ENCODE measurements around the gene IFI35.

The IFI35 gene

DNA sequence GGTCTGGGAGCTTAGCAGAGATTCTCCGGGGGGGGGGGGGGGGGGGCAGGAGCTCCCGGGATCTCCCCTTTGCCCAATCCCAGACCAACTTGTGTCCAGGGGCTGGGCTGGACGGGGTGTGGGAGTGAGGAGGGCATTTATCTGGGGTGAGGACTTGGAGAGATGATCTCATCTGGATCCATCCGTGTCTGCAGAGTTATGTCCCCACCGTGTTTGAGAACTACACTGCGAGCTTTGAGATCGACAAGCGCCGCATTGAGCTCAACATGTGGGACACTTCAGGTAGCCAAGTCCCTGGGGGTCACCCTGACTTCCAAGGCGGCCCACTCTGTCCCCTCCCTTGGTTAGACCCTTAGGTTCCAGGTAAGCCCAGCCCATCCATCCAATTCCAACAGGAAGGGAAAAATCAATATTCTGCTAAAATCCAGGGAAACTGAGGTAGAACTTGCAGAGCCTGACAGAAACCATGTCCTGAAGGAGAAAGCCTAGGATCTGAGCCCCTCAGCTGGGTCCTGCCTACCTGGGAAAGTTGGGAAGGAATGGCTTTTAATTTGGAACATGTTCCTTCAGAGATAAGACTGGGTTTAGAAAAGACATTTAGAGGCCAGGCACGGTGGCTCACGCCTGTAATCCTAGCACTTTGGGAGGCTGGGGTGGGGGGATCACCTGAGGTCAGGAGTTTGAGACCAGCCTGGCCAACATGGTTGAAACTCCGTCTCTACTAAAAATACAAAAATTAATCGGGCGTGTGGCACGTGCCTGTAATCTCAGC lies 19.4 kb downstream of the IFI35 start:
- peaks cover 36% of the 10 kb centered on the region for H3K4me1 Mint-ChIP-seq
- H3K27me3 Mint-ChIP-seq (ENCODE audit: low read depth) = no peaks in the 10 kb centered on the region
- peak overlapping the region in 2 of 3 experiments; percentile 61 to 89 for H3K27ac Mint-ChIP-seq
- peak overlapping the region; percentile 93 to 94 (median 94) for H3K4me3 Mint-ChIP-seq
- H3K9me3 Mint-ChIP-seq = no peaks in the 10 kb centered on the region
- H3K36me3 Mint-ChIP-seq (ENCODE audit: low read depth) = no peaks in the 10 kb centered on the region
- TF ChIP-seq, protein P1, sequence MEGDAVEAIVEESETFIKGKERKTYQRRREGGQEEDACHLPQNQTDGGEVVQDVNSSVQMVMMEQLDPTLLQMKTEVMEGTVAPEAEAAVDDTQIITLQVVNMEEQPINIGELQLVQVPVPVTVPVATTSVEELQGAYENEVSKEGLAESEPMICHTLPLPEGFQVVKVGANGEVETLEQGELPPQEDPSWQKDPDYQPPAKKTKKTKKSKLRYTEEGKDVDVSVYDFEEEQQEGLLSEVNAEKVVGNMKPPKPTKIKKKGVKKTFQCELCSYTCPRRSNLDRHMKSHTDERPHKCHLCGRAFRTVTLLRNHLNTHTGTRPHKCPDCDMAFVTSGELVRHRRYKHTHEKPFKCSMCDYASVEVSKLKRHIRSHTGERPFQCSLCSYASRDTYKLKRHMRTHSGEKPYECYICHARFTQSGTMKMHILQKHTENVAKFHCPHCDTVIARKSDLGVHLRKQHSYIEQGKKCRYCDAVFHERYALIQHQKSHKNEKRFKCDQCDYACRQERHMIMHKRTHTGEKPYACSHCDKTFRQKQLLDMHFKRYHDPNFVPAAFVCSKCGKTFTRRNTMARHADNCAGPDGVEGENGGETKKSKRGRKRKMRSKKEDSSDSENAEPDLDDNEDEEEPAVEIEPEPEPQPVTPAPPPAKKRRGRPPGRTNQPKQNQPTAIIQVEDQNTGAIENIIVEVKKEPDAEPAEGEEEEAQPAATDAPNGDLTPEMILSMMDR (IDR thresholded peaks at IDR 0.05; ENCODE audit: unreplicated experiment in 3 of 3) = no peak

DNA sequence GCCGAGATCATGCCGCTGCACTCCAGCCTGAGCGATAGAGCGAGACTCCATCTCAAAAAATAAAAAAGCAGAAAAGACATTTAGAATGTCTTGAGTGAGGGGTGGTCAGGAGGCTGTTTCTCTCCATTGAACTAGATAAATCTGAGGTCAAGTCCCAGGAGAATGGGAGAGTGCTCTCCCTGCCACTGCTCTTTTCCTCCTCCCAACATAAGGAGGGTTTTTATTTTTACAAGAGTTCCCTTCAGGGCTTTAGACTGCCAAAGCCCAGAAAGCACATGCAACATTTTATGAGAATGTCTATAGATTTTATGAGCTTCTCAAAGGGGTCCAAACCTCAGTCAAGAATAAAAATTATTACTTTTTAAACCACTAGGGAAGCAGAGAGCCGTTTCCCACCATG lies 20.0 kb downstream of the IFI35 start:
- Mint-ChIP-seq H3K27me3 (ENCODE audit: low read depth) (no peaks in the 10 kb centered on the region), H3K36me3 (ENCODE audit: low read depth) (no peaks in the 10 kb centered on the region), H3K9me3 (no peaks in the 10 kb centered on the region), H3K4me3 (peak overlapping the region; percentile 76), H3K4me1 (peaks cover 36% of the 10 kb centered on the region), H3K27ac (peak overlapping the region; percentile 59 to 79 (median 61))
- TF ChIP-seq, protein P1 (IDR thresholded peaks at IDR 0.05; ENCODE audit: unreplicated experiment in 3 of 3) = no peak

DNA sequence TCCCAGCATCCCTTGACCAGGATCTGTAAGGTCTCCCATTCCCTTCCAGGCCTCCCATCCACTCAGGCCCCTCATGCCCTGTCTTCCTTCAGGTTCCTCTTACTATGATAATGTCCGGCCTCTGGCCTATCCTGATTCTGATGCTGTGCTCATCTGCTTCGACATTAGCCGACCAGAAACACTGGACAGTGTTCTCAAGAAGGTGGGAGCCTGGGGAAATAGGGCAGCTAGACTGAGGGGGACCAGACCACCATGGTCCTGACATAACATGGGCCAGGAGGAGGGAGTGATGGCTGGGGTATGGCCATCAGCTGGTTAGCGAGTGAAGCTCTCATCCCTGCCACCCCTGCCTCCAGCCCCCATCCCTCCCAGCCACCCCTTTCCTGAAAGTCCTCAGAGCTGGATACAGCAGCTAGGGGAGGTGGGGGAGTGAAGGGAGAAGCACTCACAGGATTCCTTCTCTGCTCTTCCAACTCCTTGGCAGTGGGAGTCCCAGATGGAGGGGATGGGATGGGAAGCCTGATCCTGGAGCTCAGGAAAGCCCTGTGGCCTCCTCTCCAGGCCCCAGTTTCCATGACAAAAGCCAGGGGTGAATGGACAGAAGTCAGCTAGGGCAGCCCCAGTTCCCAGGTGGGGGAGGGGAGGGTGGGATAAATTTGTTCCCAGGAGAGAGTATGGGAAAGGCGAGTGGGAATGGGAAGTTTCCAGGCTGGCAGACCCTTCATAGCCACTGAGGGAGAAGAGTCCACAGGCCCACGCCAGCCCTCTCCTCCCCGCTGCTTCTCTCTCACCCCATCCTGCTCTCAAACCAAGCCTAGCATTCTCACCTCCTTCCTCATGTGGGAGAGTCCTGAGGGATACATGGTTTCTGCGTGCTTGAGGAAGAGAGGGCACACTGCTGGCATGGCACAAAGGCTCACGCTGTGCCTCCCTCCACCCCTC lies 20.8 kb downstream of the IFI35 start:
- no peaks in the 10 kb centered on the region for H3K36me3 Mint-ChIP-seq (ENCODE audit: low read depth)

DNA sequence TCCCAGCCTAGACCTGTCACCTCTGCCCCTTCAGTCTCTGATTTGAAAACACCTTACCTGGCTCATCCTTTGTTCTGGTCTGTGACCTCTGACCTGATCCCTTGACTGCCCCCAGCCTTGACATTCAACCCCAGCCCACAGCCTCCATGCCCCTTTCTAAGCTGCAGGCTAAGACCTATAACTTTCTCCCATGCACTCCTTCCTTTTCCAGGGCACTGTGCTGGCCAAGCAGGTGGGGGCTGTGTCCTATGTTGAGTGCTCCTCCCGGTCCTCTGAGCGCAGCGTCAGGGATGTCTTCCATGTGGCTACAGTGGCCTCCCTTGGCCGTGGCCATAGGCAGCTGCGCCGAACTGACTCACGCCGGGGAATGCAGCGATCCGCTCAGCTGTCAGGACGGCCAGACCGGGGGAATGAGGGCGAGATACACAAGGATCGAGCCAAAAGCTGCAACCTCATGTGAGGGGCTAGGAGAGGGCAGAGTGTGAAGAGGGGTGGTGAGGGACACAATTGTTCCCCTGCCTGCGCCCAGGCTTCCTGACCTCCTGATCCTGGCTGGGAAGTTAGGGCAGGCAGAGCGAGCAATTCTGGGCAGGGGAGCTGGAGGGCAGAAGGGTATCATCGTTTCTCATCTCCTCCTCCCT lies 21.8 kb downstream of the IFI35 start:
- no peaks in the 10 kb centered on the region for H3K9me3 Mint-ChIP-seq
- H3K4me1 Mint-ChIP-seq = peaks cover 36% of the 10 kb centered on the region
- no peaks in the 10 kb centered on the region for H3K27me3 Mint-ChIP-seq (ENCODE audit: low read depth)
- TF ChIP-seq, protein P1 (IDR thresholded peaks at IDR 0.05; ENCODE audit: unreplicated experiment in 3 of 3) = no peak
- peak overlapping the region in 1 of 3 experiments; percentile 21 for H3K4me3 Mint-ChIP-seq
- H3K36me3 Mint-ChIP-seq (ENCODE audit: low read depth) = no peaks in the 10 kb centered on the region
- peak overlapping the region in 1 of 3 experiments; percentile 10 for H3K27ac Mint-ChIP-seq

More for the DNA sequence above, 20.8 kb downstream of the IFI35 start:
- Mint-ChIP-seq H3K4me1 (peaks cover 36% of the 10 kb centered on the region), H3K4me3 (peak overlapping the region; percentile 58 to 76 (median 69)), H3K9me3 (no peaks in the 10 kb centered on the region), H3K27ac (peak overlapping the region; percentile 59 to 79 (median 61)), H3K27me3 (ENCODE audit: low read depth) (no peaks in the 10 kb centered on the region)
- TF ChIP-seq, protein P1 (IDR thresholded peaks at IDR 0.05; ENCODE audit: unreplicated experiment in 3 of 3) = no peak

DNA sequence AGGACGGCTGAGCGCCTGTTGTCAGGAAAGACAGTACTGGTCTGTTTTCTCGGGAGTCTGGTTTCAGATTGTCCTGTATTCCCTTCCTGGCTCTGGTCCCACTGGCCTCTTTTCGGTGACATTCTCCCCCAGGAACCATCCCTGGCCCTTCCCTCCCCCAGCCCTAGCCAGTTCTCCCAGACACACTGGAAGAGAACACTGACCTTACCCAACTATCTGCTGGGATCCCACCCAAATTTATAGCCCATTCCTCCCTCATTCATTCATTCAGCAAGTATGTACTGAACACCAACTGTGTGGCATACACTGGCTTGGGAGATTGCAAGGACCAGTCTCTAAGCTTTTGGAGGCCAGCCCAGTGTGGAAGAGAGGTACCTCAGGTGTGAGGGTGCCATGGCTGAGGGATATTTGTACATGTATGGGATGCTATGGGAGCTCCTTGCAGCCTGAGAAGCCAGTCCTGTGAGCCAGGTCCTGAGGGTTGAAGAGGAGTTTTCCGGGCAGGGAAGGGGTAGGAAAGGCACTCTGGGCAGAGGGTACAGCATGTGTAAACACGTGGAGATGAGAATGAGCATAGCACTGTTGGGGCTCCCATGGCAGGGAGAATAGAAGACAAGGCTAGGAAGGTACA lies 23.7 kb downstream of the IFI35 start:
- no peaks in the 10 kb centered on the region for H3K36me3 Mint-ChIP-seq (ENCODE audit: low read depth)
- H3K4me3 Mint-ChIP-seq = no peak overlapping the region
- peaks cover 43% of the 10 kb centered on the region for H3K4me1 Mint-ChIP-seq
- no peak overlapping the region for H3K27ac Mint-ChIP-seq
- H3K27me3 Mint-ChIP-seq (ENCODE audit: low read depth) = no peaks in the 10 kb centered on the region
- H3K9me3 Mint-ChIP-seq = no peaks in the 10 kb centered on the region
- TF ChIP-seq, protein P1 (IDR thresholded peaks at IDR 0.05; ENCODE audit: unreplicated experiment in 3 of 3) = no peak

All from nephron (organoid).